Uterus (tissue), 2 donors: ENCODE results near the gene SELENOF.
"Not testable (repeated sequence)": the region's sequence is repeated elsewhere in the genome, so short reads cannot be mapped to it uniquely, and the experiment has no call there.

Source experiments
- CTCF ChIP-seq, 4 experiments: fragments of 200-600 bp in 2 of 4; fragments of 450-650 bp in 2 of 4; sonication (generic) in 2 of 4; IDR thresholded peaks; one replicate each; pipeline ENCODE4 v1.5.1; 2016 to 2019; ENCODE audit warnings: antibody characterized with exemption in 4 of 4, mild to moderate bottlenecking in 2 of 4, moderate library complexity in 1 of 4
- POLR2A ChIP-seq, 2 donors: fragments of 450-650 bp; IDR thresholded peaks; one replicate each; pipeline ENCODE4 v1.6.1; 2016; ENCODE audit warnings: antibody characterized with exemption in 2 of 2, mild to moderate bottlenecking in 1 of 2, moderate library complexity in 1 of 2

DNA sequence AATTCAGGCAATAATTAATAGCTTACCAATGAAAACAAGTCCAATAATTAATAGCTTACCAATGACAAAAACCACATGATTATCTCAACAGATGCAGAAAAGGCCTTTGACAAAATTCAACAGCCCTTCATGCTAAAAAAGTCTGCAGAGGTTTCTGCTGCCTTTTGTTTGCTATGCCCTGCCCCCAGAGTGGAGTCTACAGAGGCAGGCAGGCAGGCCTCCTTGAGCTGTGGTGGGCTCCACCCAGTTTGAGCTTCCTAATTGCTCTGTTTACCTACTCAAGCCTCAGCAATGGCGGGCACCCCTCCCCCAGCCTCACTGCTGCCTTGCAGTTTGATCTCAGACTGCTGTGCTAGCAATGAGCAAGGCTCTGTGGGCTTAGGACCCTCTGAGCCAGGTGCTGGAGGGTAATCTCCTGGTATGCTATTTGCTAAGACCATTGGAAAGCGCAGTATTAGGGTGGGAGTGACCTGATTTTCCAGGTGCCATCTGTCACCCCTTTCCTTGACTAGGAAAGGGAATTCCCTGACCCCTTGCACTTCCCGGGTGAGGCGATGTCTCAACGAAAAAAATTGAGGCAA, 96.6 kb downstream of the SELENOF start:
- not testable (repeated sequence) for TF ChIP-seq CTCF, POLR2A (IDR thresholded peaks at IDR 0.05)
